HG03064 (cell line): Measurements from ENCODE around the gene GUCA1A.
"Not testable (repeated sequence)": the region's sequence is repeated elsewhere in the genome, so short reads cannot be mapped to it uniquely, and the experiment has no call there.

ENCODE experiments used
- ATAC-seq: cut with Tn5 transposase; IDR thresholded peaks from one replicate; pipeline ENCODE4 v1.9.1; 2021; ENCODE audit warnings: low read depth; ENCODE audit not compliant: unreplicated experiment

The GUCA1A gene

GRCh38 chr6:42171813-42172581, 1.2 kb upstream of the GUCA1A start:
- ATAC-seq = no peak

GRCh38 chr6:42175860-42176259, 2.7 kb downstream of the GUCA1A start:
- no peak for ATAC-seq

DNA sequence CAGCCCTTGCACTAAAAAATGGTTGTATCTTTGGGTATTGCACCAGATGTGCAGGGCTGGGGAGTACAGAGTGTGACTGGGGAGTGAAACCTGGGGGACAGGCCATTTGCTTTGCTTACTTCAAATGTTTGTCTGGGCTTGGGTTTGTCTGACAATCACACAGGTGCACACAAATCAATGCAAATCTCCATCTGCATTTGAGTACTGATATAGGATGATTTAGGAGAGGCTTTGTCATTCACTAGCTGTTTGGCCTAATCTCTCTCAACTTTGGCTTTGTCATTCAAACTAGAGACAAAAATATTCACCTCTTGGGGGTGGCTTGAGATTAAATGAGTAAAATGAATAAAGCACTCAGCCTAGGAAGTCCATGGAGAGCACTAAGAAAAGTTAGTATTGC, 3.8 kb downstream of the GUCA1A start:
- ATAC-seq = no peak

GRCh38 chr6:42177514-42178364, 4.6 kb downstream of the GUCA1A start:
- no peak for ATAC-seq

DNA sequence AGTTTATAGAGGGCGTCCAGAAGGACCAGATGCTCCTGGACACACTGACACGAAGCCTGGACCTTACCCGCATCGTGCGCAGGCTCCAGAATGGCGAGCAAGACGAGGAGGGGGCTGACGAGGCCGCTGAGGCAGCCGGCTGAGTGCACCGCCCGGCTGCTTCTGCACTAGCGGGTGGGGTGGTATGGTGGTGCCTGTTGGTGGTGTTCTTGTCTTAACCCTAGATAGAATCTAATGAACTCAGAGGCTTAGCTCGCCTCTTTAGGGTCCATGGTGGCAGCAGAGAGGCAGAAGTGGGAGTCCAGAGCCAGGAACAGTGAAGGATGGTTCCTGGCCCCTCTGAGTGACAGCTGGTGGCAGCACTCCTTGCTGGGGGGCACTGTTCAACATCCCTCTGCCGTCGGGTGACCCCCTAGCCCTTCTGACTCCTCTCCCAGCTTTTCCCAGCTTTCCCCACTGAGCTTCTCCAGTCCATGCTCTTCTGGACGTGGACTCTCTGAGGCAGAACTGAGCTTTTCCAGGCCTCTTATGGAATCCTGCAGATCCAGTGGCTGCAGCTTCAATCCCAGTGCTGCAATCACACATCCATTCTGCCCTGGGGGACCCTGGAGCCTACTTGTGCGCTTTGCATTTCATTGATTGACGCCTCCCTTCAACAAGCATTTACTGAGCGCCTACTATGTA, 6.2 kb downstream of the GUCA1A start:
- ATAC-seq = no peak

- ATAC-seq = no peak
These were observed 6.8 kb downstream of the GUCA1A start for GRCh38 chr6:42179945-42180313.

GRCh38 chr6:42182101-42182500, 8.9 kb downstream of the GUCA1A start:
- ATAC-seq = no peak

GRCh38 chr6:42184475-42184874, 11.3 kb downstream of the GUCA1A start:
- ATAC-seq = no peak

DNA sequence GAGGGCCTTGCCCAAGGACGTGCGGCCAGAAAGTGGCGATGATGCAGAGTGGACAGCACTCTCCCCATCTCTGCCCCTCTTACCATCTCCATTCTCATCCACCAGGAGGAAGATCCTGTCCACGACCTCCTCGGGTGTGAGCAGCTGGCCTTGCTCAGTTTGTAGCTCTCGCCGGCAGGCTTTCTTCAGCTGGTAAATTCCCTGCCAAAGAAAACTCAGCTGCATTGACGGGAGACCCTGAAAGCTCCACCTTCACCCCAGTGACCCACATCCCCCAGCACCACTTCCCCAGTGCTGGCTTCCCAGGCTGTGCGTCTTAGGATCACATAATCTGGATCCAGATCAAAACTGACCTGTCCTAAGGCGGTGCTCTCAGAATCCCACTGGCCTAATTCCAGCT, 12.4 kb downstream of the GUCA1A start:
- ATAC-seq = no peak

DNA sequence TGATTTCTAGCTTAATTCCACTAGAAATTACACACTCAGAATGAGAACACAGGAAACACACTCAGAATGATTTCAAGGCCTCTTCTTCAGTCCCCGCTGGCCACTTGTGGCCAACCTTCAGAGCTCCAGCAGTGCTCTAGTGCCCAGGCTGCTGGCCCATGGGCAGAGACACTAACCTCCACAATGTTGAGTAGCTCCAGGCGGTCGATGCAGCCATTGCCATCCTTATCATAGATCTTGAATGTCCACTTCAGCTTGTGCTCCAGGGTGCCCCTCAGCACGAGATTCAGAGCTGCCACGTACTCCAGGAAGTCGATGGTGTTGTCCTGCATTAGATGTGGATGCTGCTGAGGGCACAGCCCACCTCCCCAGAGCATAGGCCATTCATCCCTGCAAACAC, 15.2 kb downstream of the GUCA1A start:
- no peak for ATAC-seq

- no peak for ATAC-seq
These were observed 17.5 kb downstream of the GUCA1A start for GRCh38 chr6:42190554-42191183.

- not testable (repeated sequence) for ATAC-seq
These were observed 19.2 kb downstream of the GUCA1A start for GRCh38 chr6:42192385-42192784.

GRCh38 chr6:42193491-42193894, 20.3 kb downstream of the GUCA1A start:
- ATAC-seq = no peak

GRCh38 chr6:42194056-42194455, 20.9 kb downstream of the GUCA1A start:
- no peak for ATAC-seq

DNA sequence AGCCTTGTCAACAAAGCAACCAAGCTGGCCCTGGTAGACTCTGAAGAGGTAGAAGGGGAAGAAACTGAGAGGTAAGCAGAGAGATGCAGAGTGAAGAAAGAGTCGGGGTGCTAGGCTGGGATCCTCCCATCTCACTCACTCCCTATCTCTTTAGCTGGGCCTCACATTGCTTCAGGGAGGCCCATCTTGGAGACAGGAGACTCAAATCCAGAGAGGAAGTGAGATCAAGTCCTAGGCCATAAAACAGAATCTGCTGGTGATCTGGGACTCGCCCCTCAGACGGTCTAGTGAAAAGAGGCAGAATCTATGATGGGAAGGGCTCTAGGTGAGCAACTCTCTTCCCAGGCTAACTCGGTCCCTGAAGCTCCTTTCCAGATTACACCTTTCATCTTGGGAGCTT, 22.3 kb downstream of the GUCA1A start:
- no peak for ATAC-seq

DNA sequence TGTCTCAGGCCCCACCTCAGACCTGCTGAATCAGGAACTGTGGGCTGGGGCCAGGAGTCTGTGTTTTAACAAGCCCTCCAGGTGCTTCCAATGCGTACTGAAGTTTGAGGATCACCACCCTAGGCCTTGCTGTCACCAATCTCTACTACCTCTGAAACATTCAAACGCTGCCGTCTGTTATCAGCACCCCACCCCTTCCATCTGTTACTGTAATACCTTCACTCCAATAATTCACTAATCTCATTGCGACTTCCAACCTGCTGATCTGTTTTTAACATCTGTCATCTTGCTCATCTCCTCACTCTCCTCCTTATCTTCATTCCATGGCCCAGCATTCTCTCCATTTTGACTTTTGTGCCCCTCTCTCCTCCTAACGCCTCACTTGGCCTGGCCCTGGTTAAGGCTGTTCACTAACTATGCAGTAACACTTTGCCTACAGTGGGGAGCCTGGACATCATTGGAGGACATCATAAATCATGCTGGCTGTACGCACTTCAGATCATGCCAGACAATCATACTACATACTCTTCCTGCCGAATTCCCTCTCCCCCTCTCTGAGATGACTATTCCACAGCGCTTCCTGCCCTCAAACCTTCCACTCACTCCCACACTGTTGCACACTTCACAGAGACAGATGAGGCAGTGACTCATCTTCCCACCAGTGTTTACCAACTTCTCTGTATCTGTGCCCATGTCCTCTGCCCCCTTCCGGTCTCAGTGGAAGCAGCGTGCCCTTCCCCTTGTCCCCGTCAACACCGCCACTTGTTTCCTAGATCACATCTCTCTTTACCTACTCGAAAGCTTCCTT, 24.6 kb downstream of the GUCA1A start:
- no peak for ATAC-seq

DNA sequence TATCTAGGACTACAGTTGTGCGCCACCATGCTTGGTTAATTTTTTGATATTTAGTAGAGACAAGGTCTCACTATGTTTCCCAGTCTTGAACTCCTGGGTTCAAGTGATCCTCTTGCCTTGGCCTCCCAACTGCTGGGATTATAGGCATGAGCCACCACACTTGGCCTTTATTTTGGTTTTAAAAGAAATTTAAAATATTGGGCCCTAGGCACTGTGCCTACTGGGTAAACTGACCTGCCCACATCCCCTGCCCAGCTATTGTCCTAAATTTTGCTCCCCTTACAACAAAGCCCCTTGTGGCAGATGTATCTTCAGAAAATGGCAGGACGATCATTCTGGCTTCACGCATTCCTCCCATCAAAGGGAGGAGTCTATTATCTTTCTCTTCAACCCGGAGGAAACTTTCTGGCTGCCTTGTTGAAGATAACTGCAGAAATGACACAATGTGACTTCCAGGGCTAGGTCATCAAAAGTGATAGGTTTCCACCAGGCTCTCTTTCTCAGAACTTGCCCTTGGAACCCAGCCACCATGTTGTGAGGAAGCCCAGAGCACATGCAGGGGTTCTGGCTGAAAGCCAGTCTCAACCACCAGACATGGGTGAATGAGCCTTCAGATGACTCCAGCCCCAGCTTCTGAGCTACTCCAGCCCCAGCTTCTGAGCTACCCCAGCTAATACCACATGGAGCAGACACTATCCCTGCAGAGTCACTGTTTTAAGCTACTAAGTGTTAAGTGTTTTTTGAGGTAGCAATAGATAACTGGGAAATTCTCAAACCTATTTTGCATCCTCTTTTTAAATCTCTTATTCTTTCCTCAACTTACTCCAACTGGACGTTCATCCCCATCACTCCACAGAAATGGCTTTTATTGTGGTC, 26.2 kb downstream of the GUCA1A start:
- ATAC-seq = no peak

DNA sequence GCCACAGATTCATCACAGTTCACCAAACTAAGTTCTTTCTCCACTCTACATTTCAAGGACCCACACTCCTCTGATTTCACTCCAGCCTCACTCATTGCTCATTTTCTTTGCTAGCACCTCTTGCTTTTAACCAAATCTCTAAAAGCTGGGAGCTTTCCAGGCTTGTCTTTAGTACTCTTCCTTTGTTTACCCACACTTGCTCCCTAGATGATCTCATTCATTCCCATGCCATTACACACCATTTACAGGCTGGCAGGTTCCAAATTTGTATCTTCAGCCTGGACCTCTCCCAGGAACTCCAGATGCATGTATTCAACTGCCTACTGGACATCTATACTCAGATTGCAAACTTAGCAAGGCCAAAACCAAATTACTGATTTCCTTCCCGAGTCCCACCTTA, 26.9 kb downstream of the GUCA1A start:
- no peak for ATAC-seq

- no peak for ATAC-seq
These were observed 28.2 kb downstream of the GUCA1A start for GRCh38 chr6:42201382-42201781.
